Adrenal gland (tissue), 19 donors: ENCODE data around the gene MS4A12. TPM values are rescaled to one million over a fixed set of nuclear protein-coding genes. Genes with fewer than 3 reads are reported as not detected.
"Not testable (repeated sequence)": the region's sequence is repeated elsewhere in the genome, so short reads cannot be mapped to it uniquely, and the experiment has no call there.

Experiments used
- DNase-seq, 7 donors: peaks; one replicate each; pipeline ENCODE4 v3.0.0-alpha.2; 2019 to 2020
- H3K27ac ChIP-seq, 5 donors: fragments of 200-600 bp; sonication (generic) in 4 of 5; 1 replicate in 3 of 5; 2 replicates in 2 of 5; pipeline versions ENCODE4 v1.5.1 to v1.8.0; 2016 to 2020; ENCODE audit warnings: mild to moderate bottlenecking in 1 of 5
- H3K27me3 ChIP-seq: fragments of 200-600 bp; 2 replicates; pipeline ENCODE4 v1.8.0; 2021
- H3K36me3 ChIP-seq, 2 donors: fragments of 200-600 bp; replicated peaks in 1 of 2; 1 replicate in 1 of 2; 2 replicates in 1 of 2; pipeline versions ENCODE4 v1.5.1 to v1.8.0; 2018 to 2022
- H3K4me1 ChIP-seq, 2 donors: fragments of 200-600 bp; replicated peaks in 1 of 2; 1 replicate in 1 of 2; 2 replicates in 1 of 2; pipeline versions ENCODE4 v1.5.1 to v1.8.0; 2018 to 2021
- H3K4me3 ChIP-seq, 4 donors: fragments of 200-600 bp; sonication (generic) in 3 of 4; one replicate each; pipeline ENCODE4 v1.5.1; 2016 to 2018
- H3K9me3 ChIP-seq, 3 donors: fragments of 200-600 bp; sonication (generic) in 1 of 3; replicated peaks in 1 of 3; 1 replicate in 2 of 3; 2 replicates in 1 of 3; pipeline versions ENCODE4 v1.5.1 to v1.8.0; 2016 to 2021
- POLR2A ChIP-seq, 2 donors: fragments of 450-650 bp; IDR thresholded peaks; one replicate each; pipeline ENCODE4 v1.6.1; 2017; ENCODE audit warnings: antibody characterized with exemption in 2 of 2, mild to moderate bottlenecking in 2 of 2, moderate library complexity in 1 of 2
- whole genome bisulfite sequencing, 4 donors: extraction: QIAGEN DNeasy Blood & Tissue Kit in 2 of 4; methylation state at CpG; one replicate each; pipeline versions ENCODE4 v1.1.5 to v1.1.7; 2013 to 2017; 5-methylcytosine and 5-hydroxymethylcytosine counted together
- intact Hi-C, 2 donors: fragments of 100-400 bp; cut with DNase I; formaldehyde crosslinking; loops; one replicate each; pipeline versions ENCODE4 v1.14.1 to v1.15.0; 2022 to 2023
- long read RNA-seq, 10 donors: library from polyadenylated mRNA in 3 of 10; unstranded in 2 of 10; stranded (forward) in 1 of 10; transcript quantifications; one replicate each; pipeline ENCODE4 v2.0.0 and lab custom pipeline, GENCODE V29; 2021 to 2026
- polyA plus RNA-seq, 3 donors: library from polyadenylated mRNA; stranded (reverse); fragments of 200-250 nt in 2 of 3; fragments of 350-450 nt in 1 of 3; fragmentation: Illumina TruSeq in 1 of 3; extraction: RNeasy Lipid Tissue Mini Kit (QIAGEN cat#74804) in 1 of 3; gene quantifications; one replicate each; pipeline ENCODE4 v1.2.3, GENCODE V29; 2013 to 2014
- total RNA-seq, 9 donors: library from RNA; depleted of rRNA in 4 of 9; stranded (reverse); fragments of >200 nt in 4 of 9; fragments of 120-200 nt in 1 of 9; fragmentation: NEBNext Ultra II Directional in 1 of 9; extraction: Animal tissue kit (Norgen Biotek cat#: 25700) in 1 of 9; gene quantifications; one replicate each; pipeline versions ENCODE4 v1.1.0 to v1.2.4, GENCODE V29; 2013 to 2023
- TF ChIP-seq, protein P1 (sequence below), 6 experiments: fragments of 450-650 bp in 4 of 6; fragments of 200-600 bp in 2 of 6; sonication (generic) in 1 of 6; IDR thresholded peaks; 1 replicate in 5 of 6; 2 replicates in 1 of 6; pipeline versions ENCODE4 v1.5.1 to v1.8.0; 2016 to 2021; ENCODE audit warnings: antibody characterized with exemption in 6 of 6, mild to moderate bottlenecking in 2 of 6, moderate library complexity in 1 of 6
- donor health status: healthy with polysubstance abuse.
- donor health status: Bipolar disorder and iron deficiency.
- donor health status: DM: yes; HTN: yes; CAD: no.
- donor health status: DM: no; HTN: no; CAD: no.
- donor health status: DM: no; HTN: no; CAD: no.
- donor health status: DM: yes; HTN: yes; CAD: no.

The MS4A12 gene, protein sequence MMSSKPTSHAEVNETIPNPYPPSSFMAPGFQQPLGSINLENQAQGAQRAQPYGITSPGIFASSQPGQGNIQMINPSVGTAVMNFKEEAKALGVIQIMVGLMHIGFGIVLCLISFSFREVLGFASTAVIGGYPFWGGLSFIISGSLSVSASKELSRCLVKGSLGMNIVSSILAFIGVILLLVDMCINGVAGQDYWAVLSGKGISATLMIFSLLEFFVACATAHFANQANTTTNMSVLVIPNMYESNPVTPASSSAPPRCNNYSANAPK
- total RNA-seq (not detected), polyA plus RNA-seq (not detected)
- long read RNA-seq, donor 1 = 0 reads
- long read RNA-seq, donor 2 = 0 reads
- long read RNA-seq, donor 3 = 0 reads
- long read RNA-seq, donor 4 = 0 reads
- long read RNA-seq, donor 5 = 0 reads
- long read RNA-seq, donor 6 = 0 reads
- long read RNA-seq, donor 7 = 0 reads
- long read RNA-seq, donor 8 = 0 reads
- long read RNA-seq, donor 9 = 0 reads
- long read RNA-seq, donor 10 = 0 reads

DNA sequence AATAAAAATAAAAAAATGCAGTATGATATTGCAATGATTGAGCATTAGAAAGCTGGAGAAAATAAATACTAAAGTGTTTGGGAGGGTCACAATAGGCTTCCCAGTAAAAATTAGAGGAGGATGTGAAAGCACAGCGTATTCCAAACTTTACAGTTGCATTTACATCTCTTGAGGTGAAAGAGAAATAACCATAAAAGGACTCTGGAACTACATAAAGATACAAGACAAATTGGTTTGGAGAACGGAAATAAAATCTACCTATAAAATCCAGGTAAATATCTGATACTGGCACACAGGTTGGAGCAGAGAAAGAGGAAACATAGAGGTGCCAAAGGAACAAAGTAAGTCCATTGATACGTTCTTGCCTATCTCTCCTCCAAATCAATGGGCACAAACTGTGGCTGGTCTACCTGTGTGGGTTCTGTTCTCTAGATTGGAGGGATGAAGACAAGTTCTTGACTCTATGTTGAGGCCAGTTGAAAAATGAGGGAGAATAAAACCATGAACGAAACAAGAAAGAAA, at the start of gene MS4A12:
MS4A12 (plus strand) TSS at position 291 of the 522 bp plus-strand sequence. CDS start 4,541 bp downstream, outside the sequence.
- DNase-seq = no peak
- H3K4me1 ChIP-seq = no peaks in the 10 kb centered on the region
- TF ChIP-seq POLR2A (IDR thresholded peaks at IDR 0.05) = no peak
- TF ChIP-seq, protein P1, sequence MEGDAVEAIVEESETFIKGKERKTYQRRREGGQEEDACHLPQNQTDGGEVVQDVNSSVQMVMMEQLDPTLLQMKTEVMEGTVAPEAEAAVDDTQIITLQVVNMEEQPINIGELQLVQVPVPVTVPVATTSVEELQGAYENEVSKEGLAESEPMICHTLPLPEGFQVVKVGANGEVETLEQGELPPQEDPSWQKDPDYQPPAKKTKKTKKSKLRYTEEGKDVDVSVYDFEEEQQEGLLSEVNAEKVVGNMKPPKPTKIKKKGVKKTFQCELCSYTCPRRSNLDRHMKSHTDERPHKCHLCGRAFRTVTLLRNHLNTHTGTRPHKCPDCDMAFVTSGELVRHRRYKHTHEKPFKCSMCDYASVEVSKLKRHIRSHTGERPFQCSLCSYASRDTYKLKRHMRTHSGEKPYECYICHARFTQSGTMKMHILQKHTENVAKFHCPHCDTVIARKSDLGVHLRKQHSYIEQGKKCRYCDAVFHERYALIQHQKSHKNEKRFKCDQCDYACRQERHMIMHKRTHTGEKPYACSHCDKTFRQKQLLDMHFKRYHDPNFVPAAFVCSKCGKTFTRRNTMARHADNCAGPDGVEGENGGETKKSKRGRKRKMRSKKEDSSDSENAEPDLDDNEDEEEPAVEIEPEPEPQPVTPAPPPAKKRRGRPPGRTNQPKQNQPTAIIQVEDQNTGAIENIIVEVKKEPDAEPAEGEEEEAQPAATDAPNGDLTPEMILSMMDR (IDR thresholded peaks at IDR 0.05) = no peak
- no peaks in the 10 kb centered on the region for H3K36me3 ChIP-seq
- no peak within 1 kb of the TSS for H3K27ac ChIP-seq
- H3K4me3 ChIP-seq = no peak within 1 kb of the TSS
- intact Hi-C loops = no loop called here
- no peaks in the 10 kb centered on the region for H3K27me3 ChIP-seq
- no peaks in the 10 kb centered on the region for H3K9me3 ChIP-seq
- WGBS, 4 donors = 60 to 73% (median 71%) methylated on average over 4 of the region's 4 CpGs

DNA sequence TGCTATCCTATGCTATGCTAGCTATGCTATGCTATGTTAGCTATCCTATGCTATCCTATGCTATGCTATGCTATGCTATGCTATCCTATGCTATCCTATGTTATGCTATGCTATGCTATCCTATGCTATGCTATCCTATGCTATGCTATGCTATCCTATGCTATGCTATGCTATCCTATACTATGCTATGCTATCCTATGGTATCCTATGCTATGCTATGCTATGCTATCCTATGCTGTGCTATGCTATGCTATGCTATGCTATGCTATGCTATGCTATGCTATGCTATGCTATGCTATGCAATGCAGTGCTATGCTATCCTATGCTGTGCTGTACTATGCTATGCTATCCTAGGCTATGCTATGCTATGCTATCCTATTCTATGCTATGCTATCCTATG, 45.5 kb upstream of the MS4A12 start:
- H3K27ac ChIP-seq = no peak overlapping the region
- no peaks in the 10 kb centered on the region for H3K27me3 ChIP-seq
- no peaks in the 10 kb centered on the region for H3K36me3 ChIP-seq
- TF ChIP-seq POLR2A (IDR thresholded peaks at IDR 0.05) = no peak
- TF ChIP-seq, protein P1 (IDR thresholded peaks at IDR 0.05) = no peak
- DNase-seq = no peak
- H3K4me3 ChIP-seq = no peak overlapping the region
- no peaks in the 10 kb centered on the region for H3K4me1 ChIP-seq
- intact Hi-C loops = no loop called here
- no peaks in the 10 kb centered on the region for H3K9me3 ChIP-seq

DNA sequence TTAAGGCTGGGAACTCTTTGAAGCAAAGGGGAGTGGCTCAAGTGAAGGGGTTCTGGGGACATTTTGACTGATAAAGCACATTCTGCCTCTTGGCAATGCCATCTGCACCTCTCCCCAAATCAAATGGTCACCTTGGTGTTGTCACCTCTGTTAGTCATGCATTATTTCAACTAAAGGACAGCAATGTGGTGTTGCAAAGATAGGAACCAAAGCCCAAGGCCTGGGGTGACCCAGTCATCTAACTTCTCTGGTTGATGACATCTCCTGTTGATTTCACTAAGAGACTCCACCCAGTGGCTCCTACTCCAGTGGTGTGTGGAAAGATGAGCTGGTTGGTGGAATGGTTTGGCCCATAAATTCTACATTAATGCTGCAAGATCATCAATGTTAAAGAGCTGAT, 44.7 kb upstream of the MS4A12 start:
- intact Hi-C loops = no loop called here
- H3K4me3 ChIP-seq = no peak overlapping the region
- no peaks in the 10 kb centered on the region for H3K36me3 ChIP-seq
- H3K27ac ChIP-seq = no peak overlapping the region
- no peak for TF ChIP-seq POLR2A (IDR thresholded peaks at IDR 0.05)
- TF ChIP-seq, protein P1 (IDR thresholded peaks at IDR 0.05) = no peak
- DNase-seq = no peak
- H3K9me3 ChIP-seq = no peaks in the 10 kb centered on the region
- no peaks in the 10 kb centered on the region for H3K27me3 ChIP-seq
- no peaks in the 10 kb centered on the region for H3K4me1 ChIP-seq

DNA sequence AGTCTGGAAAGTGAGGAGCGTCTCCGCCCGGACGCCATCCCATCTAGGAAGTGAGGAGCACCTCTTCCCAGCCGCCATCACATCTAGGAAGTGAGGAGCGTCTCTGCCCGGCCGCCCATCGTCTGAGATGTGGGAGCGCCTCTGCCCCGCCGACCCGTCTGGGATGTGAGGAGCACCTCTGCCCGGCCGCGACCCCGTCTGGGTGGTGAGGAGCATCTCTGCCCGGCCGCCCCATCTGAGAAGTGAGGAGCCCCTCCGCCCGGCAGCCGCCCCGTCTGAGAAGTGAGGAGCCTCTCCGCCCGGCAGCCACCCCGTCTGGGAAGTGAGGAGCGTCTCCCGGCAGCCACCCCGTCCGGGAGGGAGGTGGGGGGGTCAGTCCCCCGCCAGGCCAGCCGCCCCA, 41.4 kb upstream of the MS4A12 start:
- 93 to 95% (median 93%) methylated on average over 6 to 32 of the region's 32 CpGs; no CpG with 5 or more reads in 1 of the 4 donors for WGBS, 4 donors
- H3K27ac ChIP-seq, H3K4me1 ChIP-seq, H3K4me3 ChIP-seq, H3K27me3 ChIP-seq, H3K36me3 ChIP-seq, intact Hi-C loops, DNase-seq, H3K9me3 ChIP-seq: not testable (repeated sequence)

DNA sequence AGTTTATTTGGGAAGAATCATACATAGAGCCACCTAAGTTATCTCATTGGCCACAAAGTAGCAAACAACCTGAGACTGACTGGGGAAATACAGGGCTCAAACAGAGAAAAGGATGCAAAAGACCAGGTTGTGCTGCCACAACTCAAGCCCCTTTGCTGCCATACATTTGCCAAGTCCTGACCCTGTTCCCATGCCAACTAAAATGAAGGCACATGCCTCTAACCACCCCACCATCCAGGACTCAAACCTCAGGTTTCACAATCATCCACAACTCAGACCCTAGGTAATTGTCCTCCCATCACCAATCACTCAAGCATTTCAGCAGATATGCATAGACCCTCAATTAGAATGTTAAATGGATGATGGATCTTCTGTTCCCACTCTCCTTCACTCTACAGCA, 38.4 kb upstream of the MS4A12 start:
- Histone ChIP-seq H3K27me3 (no peaks in the 10 kb centered on the region), H3K4me3 (no peak overlapping the region), H3K9me3 (no peaks in the 10 kb centered on the region), H3K4me1 (no peaks in the 10 kb centered on the region), H3K27ac (no peak overlapping the region), H3K36me3 (no peaks in the 10 kb centered on the region)
- TF ChIP-seq, protein P1 (IDR thresholded peaks at IDR 0.05) = no peak
- no peak for TF ChIP-seq POLR2A (IDR thresholded peaks at IDR 0.05)
- intact Hi-C loops = no loop called here
- DNase-seq = no peak
